Measurements from ENCODE around the gene SHISAL1.

DNA sequence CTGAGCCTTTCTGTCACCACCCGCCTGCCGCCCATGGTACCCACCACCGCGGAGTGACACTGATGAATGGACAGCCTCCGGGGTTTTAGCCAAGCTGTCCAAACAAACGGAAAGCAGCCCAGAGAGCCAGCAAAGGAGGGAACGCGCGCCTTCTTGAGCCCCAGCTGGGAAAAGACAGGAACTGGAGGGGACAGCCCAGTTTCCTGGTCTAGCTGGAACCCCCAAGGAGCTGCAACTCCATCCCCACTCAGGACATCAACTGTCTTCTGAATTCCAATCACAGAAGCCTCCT, 33.7 kb downstream of the SHISAL1 start:
- TF ChIP-seq ESRRA (IDR thresholded peaks at IDR 0.05; ENCODE audit: low read length): no peak
- no peak for TF ChIP-seq YY1 (IDR thresholded peaks at IDR 0.05; ENCODE audit: low read depth, low read length)

Measured in GM12878 (cell line).